Measurements from ENCODE around the gene SLC12A9. TPM values are rescaled to one million over a fixed set of nuclear protein-coding genes. Genes with fewer than 3 reads are reported as not detected.

SLC12A9 gene
- total and polyA plus RNA-seq, 2 donors (not counting 1 experiment from before 2014, with no cell fraction given) = 80.0 to 80.1 TPM

GRCh38 chr7:100891568-100892247 lies 39.2 kb downstream of the SLC12A9 start:
- DNase-seq = no peak
- Mint-ChIP-seq H3K27me3 (peaks cover 29% of the 10 kb centered on the region), H3K4me3 (peak overlapping the region; percentile 64), H3K27ac (peak overlapping the region; percentile 47), H3K4me1 (peaks cover 42% of the 10 kb centered on the region), H3K9me3 (ENCODE audit: insufficient read depth) (no peaks in the 10 kb centered on the region)
- no peak for TF ChIP-seq CTCF (IDR thresholded peaks at IDR 0.05)
- no peak for TF ChIP-seq EZH2 (IDR thresholded peaks at IDR 0.05; ENCODE audit: borderline replicate concordance, insufficient read depth, low read depth, low read length, poor library complexity, severe bottlenecking)
- Histone ChIP-seq H3K4me1 (ENCODE audit: control insufficient read depth in 2 of 2, insufficient read depth in 2 of 2, low read length in 2 of 2) (peaks cover 53 to 57% of the 10 kb centered on the region in 2 donors), H3K4me3 (ENCODE audit: control extremely low read depth in 1 of 5, extremely low read depth in 1 of 5, insufficient read depth in 1 of 5, low read depth in 2 of 5, low read length in 4 of 5) (no peak overlapping the region), H3K9me3 (ENCODE audit: control extremely low read depth in 1 of 3, control insufficient read depth in 2 of 3, insufficient read depth in 1 of 3, low read length in 2 of 3) (peaks cover 0 to 27% (median 0%) of the 10 kb centered on the region in 3 donors), H3K9ac (ENCODE audit: low read length) (no peak overlapping the region), H4K20me1 (ENCODE audit: control insufficient read depth, insufficient read depth, low read length, poor library complexity, severe bottlenecking) (peaks cover 14% of the 10 kb centered on the region), H3K4me2 (replicated peaks; ENCODE audit: low read depth, low read length, poor library complexity, severe bottlenecking) (no peak overlapping the region), H3K36me3 (replicated peaks in 1 of 2; ENCODE audit: control extremely low read depth in 1 of 2, control insufficient read depth in 1 of 2, extremely low read depth in 1 of 2, insufficient read depth in 2 of 2, low read length in 1 of 2) (peaks cover 0 to 13% of the 10 kb centered on the region in 2 experiments), H3K79me2 (ENCODE audit: control insufficient read depth, insufficient read depth, low read length) (peaks cover 14% of the 10 kb centered on the region), H2AFZ (ENCODE audit: insufficient read depth, low read depth, low read length, poor library complexity, severe bottlenecking) (no peak overlapping the region), H3K27ac (ENCODE audit: low read length in 2 of 2) (no peak overlapping the region), H3K27me3 (replicated peaks in 1 of 4; ENCODE audit: control extremely low read depth in 1 of 4, control insufficient read depth in 3 of 4, insufficient read depth in 4 of 4, low read length in 3 of 4) (peaks cover 0 to 60% (median 22%) of the 10 kb centered on the region in 4 experiments)
- 89% methylated on average over 3 of the region's 8 CpGs for WGBS (ENCODE audit: insufficient coverage)
- no peak for ATAC-seq (ENCODE audit: low read depth)
- ChIA-PET CTCF (interaction anchor here (0.7 to 1.3 kb wide), 4 partner anchors 9 to 185 kb away, joined by 3 to 6 read pairs (median 4); no protein-coding TSS in a partner anchor), POLR2A (interaction anchor here (0.6 kb wide), 1 partner anchor 1367 kb away, joined by 3 read pairs; no protein-coding TSS in a partner anchor)
- intact Hi-C loops (cut with micrococcal nuclease) = loop anchor here (10.0 kb wide), 1 partner anchor 253 kb away; no protein-coding TSS in a partner anchor

All from B cell (primary cell).